Anterior cingulate cortex (tissue), 58 donors: ENCODE data around the gene TNS1.
A peak's percentile ranks its signal among the peaks of the same experiment; 100 is the strongest.

Experiments used
- DNase-seq, 58 donors: peaks; one replicate each; lab custom pipeline; 2025; lab: John Stamatoyannopoulos, UW

The TNS1 gene

GRCh38 chr2:217773539-217773938 is 229.3 kb downstream of the TNS1 start:
- DNase-seq: no peak

GRCh38 chr2:217766356-217766755 is 236.4 kb downstream of the TNS1 start:
- DNase-seq: no peak

GRCh38 chr2:217761645-217762277 is 241.0 kb downstream of the TNS1 start:
- DNase-seq: no peak

- DNase-seq: no peak
Observed at GRCh38 chr2:217759991-217760390, 242.8 kb downstream of the TNS1 start.

GRCh38 chr2:217757108-217757463 is 245.7 kb downstream of the TNS1 start:
- no peak for DNase-seq

- peak in 53 of 58 donors; percentile 17 to 89 (median 67) for DNase-seq
Observed at GRCh38 chr2:217756375-217757107, 246.3 kb downstream of the TNS1 start.

- DNase-seq: no peak
Observed at GRCh38 chr2:217755027-217755745, 247.6 kb downstream of the TNS1 start.

GRCh38 chr2:217753460-217754200 is 249.2 kb downstream of the TNS1 start:
- DNase-seq: no peak

GRCh38 chr2:217752714-217753459 is 249.9 kb downstream of the TNS1 start:
- no peak for DNase-seq

- no peak for DNase-seq
Observed at GRCh38 chr2:217751952-217752351, 250.8 kb downstream of the TNS1 start.

GRCh38 chr2:217751192-217751591 is 251.6 kb downstream of the TNS1 start:
- DNase-seq: no peak
